Middle frontal gyrus (tissue), 1 donor: ENCODE results near the gene ZNF358.
"Not testable (repeated sequence)": the region's sequence is repeated elsewhere in the genome, so short reads cannot be mapped to it uniquely, and the experiment has no call there.

Experiments used
- DNase-seq: peaks from one replicate; pipeline ENCODE4 v3.0.0-alpha.2; 2015; ENCODE audit warnings: low spot score; ENCODE audit errors: extremely low spot score

Gene ZNF358

DNA sequence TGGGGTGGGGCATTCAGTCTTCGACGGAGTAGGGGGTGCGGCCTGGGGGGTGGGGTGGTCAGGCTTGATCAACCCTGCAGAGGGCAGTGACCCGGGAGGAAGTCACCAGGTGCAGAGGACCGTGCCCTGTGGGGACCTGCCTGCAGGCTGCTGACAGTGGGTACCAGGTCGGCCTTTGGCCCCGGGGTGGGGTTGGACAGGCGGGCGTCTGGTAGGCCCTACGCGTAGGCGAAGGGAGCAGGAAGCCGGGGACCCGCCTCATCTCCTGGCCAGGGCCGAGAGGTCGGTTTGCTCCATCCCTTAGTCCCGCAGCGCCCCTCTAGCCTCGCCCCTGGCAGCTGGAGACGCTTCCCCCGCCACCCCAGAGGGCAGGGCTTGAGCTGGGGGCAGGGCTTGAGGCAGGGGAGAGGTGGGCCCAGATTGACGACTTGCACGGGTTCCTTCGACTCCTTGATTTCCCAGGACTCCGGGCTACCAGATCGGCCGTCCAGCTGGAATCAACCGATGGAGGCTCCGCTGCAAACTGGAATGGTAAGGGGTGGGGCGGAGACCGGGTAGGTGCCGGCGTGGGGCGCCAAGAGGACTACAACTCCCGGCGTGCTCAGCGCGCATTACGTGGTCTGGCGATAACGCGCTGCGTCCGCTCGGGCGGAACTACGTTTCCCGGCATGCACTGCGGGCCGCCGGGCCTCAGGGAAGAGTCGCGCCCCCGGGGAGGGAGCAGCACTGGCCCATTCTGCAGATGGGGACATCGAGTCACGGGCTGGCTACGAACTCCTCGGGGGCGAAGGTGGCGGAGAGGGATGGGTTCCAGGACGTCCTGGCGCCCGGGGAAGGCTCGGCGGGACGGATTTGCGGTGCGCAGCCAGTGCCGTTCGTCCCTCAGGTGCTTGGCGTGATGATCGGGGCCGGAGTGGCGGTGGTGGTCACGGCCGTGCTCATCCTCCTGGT lies 19.4 kb downstream of the ZNF358 start, which contains the start of gene PNPLA6:
Gene PNPLA6, plus strand, starts transcription at position 671 of the 951 bp plus-strand sequence. Its CDS starts 72 bp downstream, at position 743.
- peak; percentile 95 for DNase-seq

GRCh38 chr19:7535998-7536695 lies 20.2 kb downstream of the ZNF358 start:
- no peak for DNase-seq

- DNase-seq = not testable (repeated sequence)
Measured at GRCh38 chr19:7538990-7539389, 23.1 kb downstream of the ZNF358 start.

- DNase-seq = no peak
Measured at GRCh38 chr19:7539827-7540425, 24.0 kb downstream of the ZNF358 start.

DNA sequence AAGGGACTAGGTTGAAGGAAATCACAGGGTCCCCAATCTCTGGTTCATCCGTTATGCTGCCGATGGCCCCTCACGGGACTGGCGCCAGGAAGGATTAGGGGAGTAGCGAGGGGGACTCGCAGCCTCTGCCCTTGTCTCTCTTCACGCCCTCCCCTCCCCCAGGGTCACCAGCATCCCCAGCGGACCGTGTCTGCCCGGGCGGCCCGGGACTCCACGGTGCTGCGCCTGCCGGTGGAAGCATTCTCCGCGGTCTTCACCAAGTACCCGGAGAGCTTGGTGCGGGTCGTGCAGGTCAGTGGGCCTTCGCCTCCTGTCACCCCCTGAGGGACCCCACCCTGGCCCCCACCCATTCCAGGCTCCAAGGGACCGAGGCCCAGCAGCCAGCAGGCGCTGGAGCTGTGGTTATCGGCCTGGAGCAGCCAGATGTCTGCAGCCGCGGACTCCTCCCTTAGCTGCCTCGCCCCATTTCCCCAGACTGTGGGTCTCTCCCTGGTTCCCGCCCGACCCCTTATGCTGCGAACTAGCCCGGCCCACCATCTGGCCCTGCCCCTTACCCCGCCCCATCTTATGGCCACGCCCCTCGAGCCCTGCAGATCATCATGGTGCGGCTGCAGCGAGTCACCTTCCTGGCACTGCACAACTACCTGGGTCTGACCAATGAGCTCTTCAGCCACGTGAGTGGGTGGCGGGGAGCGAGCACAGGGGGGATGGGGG lies 25.0 kb downstream of the ZNF358 start:
- no peak for DNase-seq

DNA sequence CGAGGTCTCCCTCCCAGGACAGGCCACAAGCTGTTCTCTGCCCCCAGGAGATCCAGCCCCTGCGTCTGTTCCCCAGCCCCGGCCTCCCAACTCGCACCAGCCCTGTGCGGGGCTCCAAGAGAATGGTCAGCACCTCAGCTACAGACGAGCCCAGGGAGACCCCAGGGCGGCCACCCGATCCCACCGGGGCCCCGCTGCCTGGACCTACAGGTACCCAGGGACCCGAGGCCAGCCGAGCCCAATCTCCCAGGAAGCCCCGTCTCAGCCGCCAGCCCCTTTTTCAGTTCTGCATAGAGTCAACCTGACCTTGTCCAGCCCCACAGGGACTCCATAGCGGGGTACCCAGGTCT lies 25.5 kb downstream of the ZNF358 start:
- no peak for DNase-seq

- DNase-seq = no peak
Measured at GRCh38 chr19:7541828-7542443, 26.0 kb downstream of the ZNF358 start.

GRCh38 chr19:7542556-7543348 lies 26.8 kb downstream of the ZNF358 start:
- DNase-seq = no peak

GRCh38 chr19:7544626-7545025 lies 28.7 kb downstream of the ZNF358 start:
- DNase-seq = no peak

DNA sequence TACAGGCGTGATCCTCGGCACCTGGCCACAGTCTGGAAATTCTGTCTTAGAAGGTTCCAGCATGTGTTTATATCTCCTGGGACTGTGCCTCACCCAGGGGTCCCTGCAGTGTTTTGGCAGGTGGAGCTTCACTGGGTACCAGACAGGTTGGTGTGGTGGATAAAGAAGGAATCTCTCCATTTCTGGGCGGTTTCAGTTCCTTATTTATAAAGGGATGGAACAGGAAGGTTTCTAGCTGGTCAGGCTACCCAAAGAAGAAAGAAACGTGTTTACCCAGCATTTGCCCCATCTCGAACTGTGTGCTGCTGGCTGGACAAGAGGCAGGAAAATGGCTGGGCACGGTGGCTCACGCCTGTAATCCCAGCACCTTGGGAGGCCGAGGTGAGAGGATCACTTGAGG lies 29.4 kb downstream of the ZNF358 start:
- no peak for DNase-seq

- no peak for DNase-seq
Measured at GRCh38 chr19:7545904-7546303, 30.0 kb downstream of the ZNF358 start.

- no peak for DNase-seq
Measured at GRCh38 chr19:7547159-7547558, 31.3 kb downstream of the ZNF358 start.

GRCh38 chr19:7549429-7550148 lies 33.7 kb downstream of the ZNF358 start:
- no peak for DNase-seq

GRCh38 chr19:7550169-7550770 lies 34.4 kb downstream of the ZNF358 start:
- no peak for DNase-seq

- peak; percentile 62 for DNase-seq
Measured at GRCh38 chr19:7550987-7551761, 35.3 kb downstream of the ZNF358 start.

GRCh38 chr19:7552781-7553180 lies 36.9 kb downstream of the ZNF358 start:
- no peak for DNase-seq

DNA sequence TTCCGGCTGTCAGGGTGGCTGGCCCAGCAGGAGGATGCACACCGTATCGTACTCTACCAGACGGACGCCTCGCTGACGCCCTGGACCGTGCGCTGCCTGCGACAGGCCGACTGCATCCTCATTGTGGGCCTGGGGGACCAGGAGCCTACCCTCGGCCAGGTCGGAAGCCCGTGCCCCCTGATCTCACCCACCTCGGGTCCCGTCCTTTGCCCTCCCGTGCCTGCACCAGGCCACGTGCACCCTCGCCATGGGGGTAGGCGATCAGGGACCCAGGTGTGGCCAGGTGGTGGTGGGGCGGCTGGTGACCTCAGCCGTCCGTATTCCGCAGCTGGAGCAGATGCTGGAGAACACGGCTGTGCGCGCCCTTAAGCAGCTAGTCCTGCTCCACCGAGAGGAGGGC lies 38.7 kb downstream of the ZNF358 start:
- no peak for DNase-seq
